Nephron progenitor cell (in vitro differentiated cells): ENCODE data around the gene LDLRAD3.

Experiments used
- DNase-seq: peaks from one replicate; pipeline ENCODE4 v3.0.0; 2021
- H3K27ac Mint-ChIP-seq: 2 replicates; pipeline ENCODE4 v1.8.0; 2021; ENCODE audit warnings: mild to moderate bottlenecking, moderate library complexity, mixed read lengths
- H3K27me3 Mint-ChIP-seq: 2 replicates; pipeline ENCODE4 v1.8.0; 2021; ENCODE audit warnings: mild to moderate bottlenecking, low read depth, mixed read lengths; ENCODE audit not compliant: poor library complexity
- H3K36me3 Mint-ChIP-seq: 2 replicates; pipeline ENCODE4 v1.8.0; 2021; ENCODE audit warnings: low read depth, mixed read lengths
- H3K4me1 Mint-ChIP-seq: 2 replicates; pipeline ENCODE4 v1.8.0; 2021; ENCODE audit warnings: mixed read lengths
- H3K4me3 Mint-ChIP-seq: 2 replicates; pipeline ENCODE4 v1.8.0; 2021; ENCODE audit warnings: mild to moderate bottlenecking, moderate library complexity, mixed read lengths
- H3K9me3 Mint-ChIP-seq: 2 replicates; pipeline ENCODE4 v1.8.0; 2021; ENCODE audit warnings: mild to moderate bottlenecking, moderate library complexity, mixed read lengths
- TF ChIP-seq, protein P1 (sequence below): fragments of 200-600 bp; sonication (generic); IDR thresholded peaks from 2 replicates; pipeline ENCODE4 v1.5.0; 2021; ENCODE audit warnings: antibody characterized with exemption

The LDLRAD3 gene

GRCh38 chr11:36053862-36054261, 110.0 kb downstream of the LDLRAD3 start:
- peaks cover 6% of the 10 kb centered on the region for H3K9me3 Mint-ChIP-seq
- no peak for DNase-seq
- TF ChIP-seq, protein P1, sequence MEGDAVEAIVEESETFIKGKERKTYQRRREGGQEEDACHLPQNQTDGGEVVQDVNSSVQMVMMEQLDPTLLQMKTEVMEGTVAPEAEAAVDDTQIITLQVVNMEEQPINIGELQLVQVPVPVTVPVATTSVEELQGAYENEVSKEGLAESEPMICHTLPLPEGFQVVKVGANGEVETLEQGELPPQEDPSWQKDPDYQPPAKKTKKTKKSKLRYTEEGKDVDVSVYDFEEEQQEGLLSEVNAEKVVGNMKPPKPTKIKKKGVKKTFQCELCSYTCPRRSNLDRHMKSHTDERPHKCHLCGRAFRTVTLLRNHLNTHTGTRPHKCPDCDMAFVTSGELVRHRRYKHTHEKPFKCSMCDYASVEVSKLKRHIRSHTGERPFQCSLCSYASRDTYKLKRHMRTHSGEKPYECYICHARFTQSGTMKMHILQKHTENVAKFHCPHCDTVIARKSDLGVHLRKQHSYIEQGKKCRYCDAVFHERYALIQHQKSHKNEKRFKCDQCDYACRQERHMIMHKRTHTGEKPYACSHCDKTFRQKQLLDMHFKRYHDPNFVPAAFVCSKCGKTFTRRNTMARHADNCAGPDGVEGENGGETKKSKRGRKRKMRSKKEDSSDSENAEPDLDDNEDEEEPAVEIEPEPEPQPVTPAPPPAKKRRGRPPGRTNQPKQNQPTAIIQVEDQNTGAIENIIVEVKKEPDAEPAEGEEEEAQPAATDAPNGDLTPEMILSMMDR, result no peak
- peaks cover 65% of the 10 kb centered on the region for H3K4me1 Mint-ChIP-seq
- H3K27ac Mint-ChIP-seq, result no peak overlapping the region
- peaks cover 3% of the 10 kb centered on the region for H3K27me3 Mint-ChIP-seq
- no peak overlapping the region for H3K4me3 Mint-ChIP-seq
- peaks cover 44% of the 10 kb centered on the region for H3K36me3 Mint-ChIP-seq

DNA sequence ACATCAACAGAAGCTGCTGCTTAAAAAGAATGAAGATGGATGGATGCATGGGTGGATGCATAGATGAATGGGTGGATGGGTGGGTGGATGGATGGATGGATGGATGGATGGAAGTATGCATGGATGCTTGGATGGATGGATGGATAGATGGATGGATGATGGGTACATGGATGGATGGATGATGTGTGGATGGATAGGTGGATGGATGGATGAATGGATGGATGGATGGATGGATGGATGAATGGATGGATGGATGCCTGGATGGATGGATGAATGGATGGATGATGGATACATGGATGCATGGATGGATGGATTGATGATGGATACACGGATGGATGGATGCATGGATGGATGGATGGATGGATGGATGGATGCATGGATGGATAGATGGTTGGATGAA, 110.8 kb downstream of the LDLRAD3 start:
- Mint-ChIP-seq H3K4me1 (peaks cover 57% of the 10 kb centered on the region), H3K27ac (no peak overlapping the region), H3K36me3 (peaks cover 52% of the 10 kb centered on the region), H3K4me3 (no peak overlapping the region), H3K9me3 (peaks cover 11% of the 10 kb centered on the region), H3K27me3 (peaks cover 3% of the 10 kb centered on the region)
- TF ChIP-seq, protein P1, result no peak
- DNase-seq, result no peak

GRCh38 chr11:36056160-36056751, 112.4 kb downstream of the LDLRAD3 start:
- Mint-ChIP-seq H3K27ac (no peak overlapping the region), H3K36me3 (peaks cover 60% of the 10 kb centered on the region), H3K27me3 (peaks cover 3% of the 10 kb centered on the region), H3K9me3 (peaks cover 18% of the 10 kb centered on the region), H3K4me1 (peaks cover 41% of the 10 kb centered on the region), H3K4me3 (no peak overlapping the region)
- peak; percentile 41 for DNase-seq
- TF ChIP-seq, protein P1, result peak; percentile 55

DNA sequence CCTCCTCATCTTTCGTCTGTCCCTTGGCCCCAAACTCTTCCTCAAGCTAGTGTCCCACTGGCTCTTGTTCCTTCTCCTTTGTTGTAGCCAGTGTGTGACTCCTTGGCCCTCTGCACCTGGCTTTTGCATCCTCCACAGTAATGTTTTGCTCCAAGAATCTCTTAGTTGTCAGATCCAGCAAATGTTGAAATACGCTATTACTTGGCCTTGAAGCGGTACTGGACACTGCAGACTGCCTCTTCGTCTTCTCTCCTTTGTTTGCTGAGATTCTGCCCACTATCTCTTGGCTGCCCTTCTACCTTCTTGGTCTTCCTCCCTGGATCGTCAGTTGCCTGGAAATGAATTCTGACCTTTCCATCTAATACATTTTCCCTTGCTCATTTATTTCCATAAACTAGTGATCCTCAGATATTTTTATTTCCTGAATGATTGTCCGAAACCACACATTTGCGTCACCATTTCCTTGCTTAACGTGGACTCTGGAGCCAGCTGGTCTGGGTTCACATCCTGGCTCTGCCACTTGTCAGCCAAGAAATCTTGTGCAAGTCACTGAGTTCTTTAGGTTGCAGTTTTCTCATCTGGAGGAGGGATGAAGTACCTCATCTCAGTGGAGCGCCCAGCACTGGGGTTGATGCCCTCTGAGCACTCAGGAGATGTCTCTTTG, 113.6 kb downstream of the LDLRAD3 start:
- H3K4me3 Mint-ChIP-seq, result no peak overlapping the region
- H3K4me1 Mint-ChIP-seq, result peaks cover 31% of the 10 kb centered on the region
- peaks cover 70% of the 10 kb centered on the region for H3K36me3 Mint-ChIP-seq
- H3K27me3 Mint-ChIP-seq, result no peaks in the 10 kb centered on the region
- H3K9me3 Mint-ChIP-seq, result peaks cover 21% of the 10 kb centered on the region
- TF ChIP-seq, protein P1, result no peak
- H3K27ac Mint-ChIP-seq, result peak overlapping the region; percentile 56
- no peak for DNase-seq

DNA sequence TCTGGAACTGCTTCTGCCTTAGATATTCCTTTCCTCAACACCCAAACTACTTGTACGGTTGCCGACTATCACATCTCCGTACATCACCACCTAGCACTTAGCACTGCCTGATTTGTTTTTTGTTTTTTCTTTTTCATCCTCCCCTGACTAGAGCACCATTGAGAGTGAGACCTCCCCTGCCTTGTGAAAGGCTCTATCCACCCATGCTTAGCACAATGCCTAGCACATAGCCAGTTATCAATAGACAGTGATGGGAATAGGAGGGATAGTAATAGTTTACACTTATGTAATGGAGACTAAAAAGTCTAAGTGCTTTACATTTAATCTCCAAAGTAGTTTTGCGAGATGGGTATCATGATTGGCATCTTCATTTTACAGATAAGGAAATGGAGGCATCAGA, 115.8 kb downstream of the LDLRAD3 start:
- no peak overlapping the region for H3K4me3 Mint-ChIP-seq
- peaks cover 73% of the 10 kb centered on the region for H3K36me3 Mint-ChIP-seq
- TF ChIP-seq, protein P1, result no peak
- H3K27ac Mint-ChIP-seq, result no peak overlapping the region
- DNase-seq, result no peak
- H3K27me3 Mint-ChIP-seq, result no peaks in the 10 kb centered on the region
- H3K9me3 Mint-ChIP-seq, result peaks cover 25% of the 10 kb centered on the region
- peaks cover 27% of the 10 kb centered on the region for H3K4me1 Mint-ChIP-seq

DNA sequence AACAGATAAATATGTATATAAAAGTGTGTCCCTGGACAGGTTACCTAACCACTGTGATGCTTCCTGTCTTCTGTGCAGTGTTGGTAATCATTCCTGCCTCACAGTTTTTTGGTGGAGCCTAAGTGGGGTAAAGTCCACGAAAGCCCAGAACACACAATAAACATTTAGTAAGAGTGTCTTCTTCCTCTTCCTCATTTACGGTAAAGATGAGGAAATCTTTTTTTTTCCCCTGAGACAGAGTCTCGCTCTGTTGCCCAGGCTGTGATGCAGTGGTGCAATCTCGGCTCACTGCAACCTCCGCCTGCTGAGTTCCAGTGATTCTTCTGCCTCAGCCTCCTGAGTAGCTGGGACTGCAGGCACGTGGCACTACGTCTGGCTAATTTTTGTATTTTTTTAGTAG, 117.1 kb downstream of the LDLRAD3 start:
- Mint-ChIP-seq H3K36me3 (peaks cover 76% of the 10 kb centered on the region), H3K27ac (no peak overlapping the region), H3K9me3 (peaks cover 34% of the 10 kb centered on the region), H3K27me3 (no peaks in the 10 kb centered on the region), H3K4me3 (no peak overlapping the region), H3K4me1 (peaks cover 16% of the 10 kb centered on the region)
- TF ChIP-seq, protein P1, result no peak
- no peak for DNase-seq
